ENCODE results near the gene EAPP.
"Not testable (repeated sequence)": the region's sequence is repeated elsewhere in the genome, so short reads cannot be mapped to it uniquely, and the experiment has no call there.

EAPP gene, protein sequence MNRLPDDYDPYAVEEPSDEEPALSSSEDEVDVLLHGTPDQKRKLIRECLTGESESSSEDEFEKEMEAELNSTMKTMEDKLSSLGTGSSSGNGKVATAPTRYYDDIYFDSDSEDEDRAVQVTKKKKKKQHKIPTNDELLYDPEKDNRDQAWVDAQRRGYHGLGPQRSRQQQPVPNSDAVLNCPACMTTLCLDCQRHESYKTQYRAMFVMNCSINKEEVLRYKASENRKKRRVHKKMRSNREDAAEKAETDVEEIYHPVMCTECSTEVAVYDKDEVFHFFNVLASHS

DNA sequence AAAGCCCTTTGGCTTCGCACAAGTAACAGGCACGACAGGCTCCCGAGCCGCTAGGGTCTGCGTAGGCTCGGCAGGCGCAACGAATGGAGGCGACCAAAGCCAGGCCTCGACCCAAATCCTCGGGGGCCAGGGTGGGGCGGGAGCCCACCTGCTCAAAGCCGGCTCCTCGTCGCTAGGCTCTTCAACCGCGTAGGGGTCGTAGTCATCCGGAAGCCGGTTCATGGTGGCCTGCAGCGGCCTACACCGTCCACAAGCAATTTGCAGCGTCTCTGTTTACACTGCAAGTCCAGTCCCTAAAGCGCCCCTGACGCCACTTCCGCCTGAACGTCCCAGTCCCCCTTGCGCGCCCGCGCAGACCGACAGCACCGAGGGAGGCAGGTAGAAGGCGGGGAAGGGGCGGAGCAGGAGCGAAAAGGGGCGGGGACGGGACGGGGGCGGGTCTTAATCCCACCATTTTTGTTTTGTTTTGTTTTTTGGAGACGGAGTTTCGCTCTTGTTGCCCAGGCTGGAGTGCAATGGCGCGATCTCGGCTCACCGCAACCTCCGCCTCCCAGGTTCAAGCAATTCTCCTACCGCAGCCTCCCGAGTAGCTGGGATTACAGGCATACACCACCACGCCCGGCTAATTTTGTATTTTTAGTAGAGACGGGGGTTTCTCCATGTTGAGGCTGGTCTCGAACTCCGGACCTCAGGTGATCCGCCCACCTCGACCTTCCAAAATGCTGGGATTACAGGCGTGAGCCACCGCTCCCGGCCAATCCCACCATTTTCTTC is at the start of gene EAPP:
EAPP (minus strand) TSS at position 295 of the 774 bp plus-strand sequence; CDS start at position 222, 73 bp downstream.
- DNase-seq: no peak

DNA sequence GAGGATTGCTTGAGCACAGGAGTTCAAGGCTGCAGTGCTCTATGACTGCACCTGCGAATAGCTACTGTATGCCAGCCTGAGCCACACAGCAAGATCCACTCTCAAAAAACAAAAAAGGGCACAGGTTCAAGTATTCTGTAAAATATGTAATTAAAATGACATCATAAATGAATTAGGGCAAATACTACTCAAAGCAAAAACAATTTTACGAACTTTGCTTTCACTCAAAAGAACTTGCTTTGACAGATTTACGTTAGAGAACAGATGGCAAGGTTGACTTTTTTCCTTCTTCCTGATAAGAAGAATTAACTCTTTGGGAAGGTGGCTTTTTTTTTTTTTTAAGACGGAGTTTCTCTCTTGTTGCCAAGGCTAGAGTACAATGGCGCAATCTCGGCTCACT is 44.0 kb upstream of the EAPP start:
- DNase-seq: no peak

DNA sequence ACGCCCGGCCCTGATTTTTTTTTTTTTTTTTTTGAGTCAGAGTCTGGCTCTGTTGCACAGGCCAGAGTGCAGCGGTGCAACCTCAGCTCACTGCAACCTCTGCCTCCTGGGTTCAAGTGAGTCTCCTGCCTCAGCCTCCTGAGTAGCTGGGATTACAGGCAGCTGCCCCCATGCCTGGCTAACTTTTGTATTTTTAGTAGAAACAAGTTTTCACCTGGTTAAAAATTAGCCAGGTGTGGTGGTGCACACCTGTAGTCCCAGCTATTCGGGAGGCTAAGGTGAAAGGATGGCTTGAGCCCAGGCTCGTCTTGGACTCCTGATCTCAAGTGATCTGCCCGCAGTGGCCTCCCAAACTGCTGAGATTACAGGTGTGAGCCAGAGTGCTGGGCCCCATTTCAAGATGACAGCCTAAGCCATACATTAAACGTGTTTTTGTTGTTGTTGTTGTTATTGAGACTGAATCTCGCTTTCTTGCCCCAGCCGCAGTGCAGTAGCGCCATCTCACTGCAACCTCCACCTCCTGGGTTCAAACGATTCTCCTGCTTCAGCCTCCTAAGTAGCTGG is 42.7 kb upstream of the EAPP start:
- no peak for DNase-seq

DNA sequence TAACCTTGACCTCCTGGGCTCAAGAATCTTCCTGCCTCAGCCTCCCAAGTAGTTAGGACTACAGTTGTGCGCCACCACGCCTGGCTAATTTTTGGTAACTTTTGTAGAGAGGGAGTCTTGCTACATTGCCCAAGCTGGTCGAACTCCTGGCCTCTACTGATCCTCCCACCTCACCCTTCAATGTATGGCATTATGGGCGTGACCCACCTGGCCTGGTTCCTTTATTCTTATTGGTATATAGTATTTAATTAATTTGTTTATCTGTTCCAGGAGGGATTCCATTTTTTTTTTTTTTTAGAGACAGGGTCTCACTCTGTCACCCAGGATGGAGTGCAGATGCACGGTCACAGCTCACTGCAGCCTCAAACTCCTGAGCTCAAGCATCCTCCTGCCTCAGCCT is 40.9 kb upstream of the EAPP start:
- DNase-seq: no peak

- no peak for DNase-seq
Observed at GRCh38 chr14:34571771-34572170, 32.3 kb upstream of the EAPP start.

- DNase-seq: no peak
Observed at GRCh38 chr14:34569750-34570149, 30.2 kb upstream of the EAPP start.

GRCh38 chr14:34568803-34569202 is 29.3 kb upstream of the EAPP start:
- DNase-seq: no peak

DNA sequence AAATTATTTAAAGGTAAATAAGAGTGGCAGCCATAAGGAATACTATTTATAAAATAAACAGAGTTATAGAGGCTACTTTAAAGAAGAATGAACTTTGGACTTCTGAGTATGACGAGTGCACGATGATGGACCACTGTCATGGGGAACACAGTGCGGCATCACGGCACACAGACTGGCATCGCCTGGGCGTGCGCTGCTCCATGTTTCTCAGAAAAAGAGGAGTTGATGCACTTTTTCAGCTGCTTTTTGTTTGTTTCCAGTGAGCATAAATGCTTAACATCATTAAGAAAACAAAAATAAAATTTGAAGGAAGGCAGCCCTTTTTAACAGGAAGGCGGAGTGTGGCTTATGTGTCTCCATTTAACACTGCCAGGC is 23.3 kb upstream of the EAPP start:
- no peak for DNase-seq

DNA sequence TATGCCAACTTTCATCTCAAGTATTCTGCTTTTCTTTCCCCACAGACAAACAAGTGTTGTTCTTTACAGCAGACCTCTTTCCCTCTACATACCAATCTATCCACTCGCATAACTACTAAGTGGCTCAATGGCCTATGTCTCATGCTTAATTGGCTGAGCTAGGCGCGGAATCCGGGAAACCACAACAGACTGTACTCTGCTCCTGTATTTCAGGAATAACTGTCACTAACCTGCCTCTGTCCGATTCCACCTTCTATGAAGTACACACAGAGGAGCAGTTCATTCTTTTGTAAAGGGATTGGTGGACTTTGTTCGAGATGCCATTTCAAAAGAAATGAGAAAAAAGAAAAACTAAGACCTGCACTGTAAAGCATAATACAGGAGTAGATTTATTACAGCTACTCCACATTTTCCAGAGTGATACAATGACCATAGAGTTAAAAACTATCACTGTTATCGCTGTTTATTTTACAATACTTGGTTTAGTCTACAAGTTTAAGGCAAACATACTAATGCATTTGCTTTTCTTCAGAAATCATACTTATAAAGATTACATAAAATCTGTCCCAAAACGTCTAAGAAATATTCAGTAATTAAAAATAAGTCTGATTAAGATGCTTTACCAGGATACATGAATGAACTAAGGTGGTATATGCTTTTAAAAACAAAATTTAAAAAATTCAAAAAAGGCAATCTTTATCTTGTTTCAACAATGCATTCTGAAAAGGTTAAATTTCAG is 22.7 kb upstream of the EAPP start:
- not testable (repeated sequence) for DNase-seq

DNA sequence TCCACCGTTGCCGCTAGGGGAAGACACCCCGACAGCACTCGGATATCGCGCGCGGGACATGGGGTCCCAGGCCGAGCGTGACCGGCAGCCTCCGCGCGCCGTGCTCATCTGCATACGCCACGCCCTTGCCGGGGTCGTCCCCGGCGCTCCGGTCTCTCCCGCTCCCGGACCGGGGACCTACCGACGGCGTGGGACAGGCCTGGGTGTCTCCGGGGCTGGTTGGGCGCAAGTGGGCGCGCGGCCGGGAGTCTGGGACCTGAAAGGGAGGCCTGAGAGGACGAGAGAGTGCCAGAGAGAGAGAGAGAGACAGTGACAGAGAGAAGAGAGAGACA is 17.0 kb upstream of the EAPP start:
- DNase-seq: not testable (repeated sequence)

GRCh38 chr14:34555583-34556497 is 16.3 kb upstream of the EAPP start:
- DNase-seq: not testable (repeated sequence)

- no peak for DNase-seq
Observed at GRCh38 chr14:34554540-34555250, 15.2 kb upstream of the EAPP start.

GRCh38 chr14:34549276-34549966 is 9.9 kb upstream of the EAPP start:
- DNase-seq: not testable (repeated sequence)

DNA sequence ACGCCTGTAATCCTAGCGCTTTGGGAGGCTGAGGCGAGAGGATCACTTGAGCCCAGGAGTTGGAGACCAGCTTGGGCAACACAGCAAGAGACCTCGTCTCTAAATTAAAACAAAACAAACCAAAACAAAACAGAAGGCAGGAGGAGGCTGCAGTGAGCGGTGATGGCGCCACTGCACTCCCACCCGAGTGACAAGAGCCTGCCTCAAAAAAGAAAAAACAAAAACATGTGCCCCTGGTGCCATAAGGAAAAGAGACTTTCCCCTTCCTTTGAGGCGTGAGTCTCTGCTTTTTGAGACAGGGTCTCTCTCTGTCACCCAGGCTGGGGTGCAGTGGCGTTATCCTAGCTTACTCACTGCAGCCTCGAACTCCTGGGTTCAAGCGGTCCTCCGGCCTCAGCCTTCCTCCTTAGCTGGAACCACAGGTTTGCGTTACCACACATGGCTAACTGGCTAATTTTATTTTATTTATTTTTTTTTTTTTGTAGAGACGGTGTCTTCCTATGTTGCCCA is 9.0 kb upstream of the EAPP start:
- DNase-seq: no peak

- not testable (repeated sequence) for DNase-seq
Observed at GRCh38 chr14:34547136-34547520, 7.6 kb upstream of the EAPP start.

DNA sequence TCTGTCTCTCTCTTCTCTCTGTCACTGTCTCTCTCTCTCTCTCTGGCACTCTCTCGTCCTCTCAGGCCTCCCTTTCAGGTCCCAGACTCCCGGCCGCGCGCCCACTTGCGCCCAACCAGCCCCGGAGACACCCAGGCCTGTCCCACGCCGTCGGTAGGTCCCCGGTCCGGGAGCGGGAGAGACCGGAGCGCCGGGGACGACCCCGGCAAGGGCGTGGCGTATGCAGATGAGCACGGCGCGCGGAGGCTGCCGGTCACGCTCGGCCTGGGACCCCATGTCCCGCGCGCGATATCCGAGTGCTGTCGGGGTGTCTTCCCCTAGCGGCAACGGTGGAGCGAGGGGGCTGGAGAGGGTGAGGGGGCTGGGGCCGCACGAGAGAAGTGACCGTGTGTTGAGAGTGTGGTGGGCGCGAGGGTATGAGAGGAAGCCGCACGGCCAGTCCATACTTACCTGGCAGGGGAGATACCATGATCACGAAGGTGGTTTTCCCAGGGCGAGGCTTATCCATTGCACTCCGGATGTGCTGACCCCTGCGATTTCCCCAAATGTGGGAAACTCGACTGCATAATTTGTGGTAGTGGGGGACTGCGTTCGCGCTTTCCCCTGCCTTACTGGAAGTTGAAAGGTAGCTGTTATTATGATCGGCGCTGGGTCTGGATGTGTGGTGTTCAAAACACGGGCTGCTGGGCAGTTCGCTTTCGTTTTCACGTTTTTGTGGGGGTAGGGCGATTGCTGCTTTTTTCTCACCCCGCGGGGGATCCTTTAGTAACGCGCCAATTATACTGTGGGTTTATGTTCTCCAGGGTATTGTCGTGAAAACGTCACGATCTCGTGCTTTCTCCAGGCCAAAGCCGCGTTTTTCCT is 7.0 kb upstream of the EAPP start:
- DNase-seq: not testable (repeated sequence)

- not testable (repeated sequence) for DNase-seq
Observed at GRCh38 chr14:34540181-34541059, 919 bp upstream of the EAPP start.

DNA sequence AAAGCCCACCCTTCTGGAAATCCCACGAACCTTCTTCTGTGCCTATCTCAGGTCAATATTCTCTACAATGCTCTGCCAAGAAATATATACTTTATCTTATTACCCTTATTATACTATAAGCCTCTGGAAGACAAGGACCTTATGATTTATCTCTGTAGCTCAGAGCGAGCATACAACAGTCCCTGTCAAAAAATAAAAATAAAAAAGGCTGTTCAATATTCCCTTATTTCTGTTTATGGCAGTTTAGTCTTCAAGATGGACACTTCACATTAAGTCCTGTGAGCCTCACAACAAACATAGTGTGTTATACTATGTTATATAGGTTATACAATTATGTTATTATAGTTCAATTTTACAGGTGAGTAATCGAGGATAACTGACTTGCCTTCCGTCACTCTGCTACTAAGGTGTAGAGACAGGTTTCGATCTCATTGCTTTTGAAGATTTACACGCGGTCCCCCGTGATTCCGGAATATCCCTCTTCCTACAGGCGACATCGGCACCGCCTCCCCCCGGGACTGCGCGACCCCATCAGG is 562 bp downstream of the EAPP start:
- no peak for DNase-seq

DNA sequence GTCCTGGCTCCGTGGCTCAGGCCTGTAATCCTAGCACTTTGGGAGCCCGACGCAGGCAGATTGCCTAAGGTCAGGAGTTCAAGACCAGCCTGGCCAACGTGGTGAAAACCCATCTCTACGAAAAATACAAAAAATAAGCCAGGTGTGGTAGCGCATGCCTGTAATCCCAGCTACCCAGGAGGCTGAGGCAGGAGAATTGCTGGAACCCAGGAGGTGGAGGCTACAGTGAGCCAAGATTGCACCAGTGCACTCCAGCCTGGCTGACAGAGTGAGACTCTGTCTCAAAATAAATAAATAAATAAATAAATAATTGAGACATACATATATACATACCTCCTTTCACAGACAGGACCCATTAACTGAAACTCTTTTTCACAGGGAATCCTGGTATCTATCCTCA is 1.4 kb downstream of the EAPP start:
- not testable (repeated sequence) for DNase-seq

Data from NCI-H82 (cell line).